ENCODE measurements around the gene NACAD.

Gene NACAD

DNA sequence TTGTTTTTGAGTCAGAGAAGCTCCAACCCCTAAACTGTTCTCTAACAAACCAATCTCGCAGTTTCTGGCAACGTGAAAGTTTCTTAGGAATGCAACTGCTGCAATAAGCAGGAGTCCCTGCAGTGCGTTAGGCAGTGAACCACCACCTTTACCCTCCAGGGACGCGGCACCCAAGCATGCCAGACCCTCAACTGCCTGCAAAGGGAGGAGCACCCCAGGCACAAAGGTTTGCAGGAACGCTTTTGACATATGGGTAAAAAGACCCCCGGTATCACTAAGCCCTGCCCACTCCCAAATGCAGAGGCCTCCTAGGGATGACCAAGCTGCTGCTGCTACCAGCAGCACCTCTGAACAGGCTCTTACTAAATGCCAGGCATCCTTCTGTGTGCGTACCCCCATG lies 18.1 kb upstream of the NACAD start:
- no peak overlapping the region for H3K4me3 ChIP-seq (ENCODE audit: low read depth, low read length)
- TF ChIP-seq CTCF (IDR thresholded peaks at IDR 0.05; ENCODE audit: borderline replicate concordance, insufficient read depth, low read depth, low read length), result no peak

DNA sequence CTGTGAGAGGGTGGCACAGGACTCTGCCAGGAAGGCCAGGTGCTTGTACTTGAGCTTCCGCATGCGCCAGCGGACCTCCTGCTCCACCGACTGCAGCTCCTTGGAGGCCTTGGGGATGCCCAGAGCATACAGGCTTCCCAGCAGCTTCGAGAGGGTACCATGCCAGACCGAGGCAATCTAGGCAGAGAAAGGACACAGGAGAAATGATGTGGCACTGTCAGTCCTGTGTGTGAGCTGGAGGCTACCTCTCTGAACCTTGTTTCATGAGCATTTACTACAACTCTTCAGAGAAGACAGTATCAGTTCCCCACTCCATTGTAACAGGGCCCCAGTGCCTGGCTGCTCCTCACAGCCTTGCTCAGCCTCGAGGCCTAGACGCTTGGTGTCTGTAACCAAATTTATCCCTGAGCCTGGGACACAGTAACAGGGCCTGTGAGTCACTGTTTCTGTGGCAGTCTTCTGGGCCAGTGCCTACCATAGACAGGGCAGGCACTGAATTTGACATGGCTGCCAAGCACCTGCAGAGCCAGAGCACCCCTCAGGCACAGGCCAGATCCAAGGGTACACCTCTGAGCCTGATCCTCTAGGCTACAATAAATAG lies 16.9 kb upstream of the NACAD start:
- H3K4me3 ChIP-seq (ENCODE audit: low read depth, low read length), result no peak overlapping the region
- no peak for TF ChIP-seq CTCF (IDR thresholded peaks at IDR 0.05; ENCODE audit: borderline replicate concordance, insufficient read depth, low read depth, low read length)

GRCh38 chr7:45104844-45105587 lies 16.2 kb upstream of the NACAD start:
- no peak overlapping the region for H3K4me3 ChIP-seq (ENCODE audit: low read depth, low read length)
- no peak for TF ChIP-seq CTCF (IDR thresholded peaks at IDR 0.05; ENCODE audit: borderline replicate concordance, insufficient read depth, low read depth, low read length)

- no peak for TF ChIP-seq CTCF (IDR thresholded peaks at IDR 0.05; ENCODE audit: borderline replicate concordance, insufficient read depth, low read depth, low read length)
- H3K4me3 ChIP-seq (ENCODE audit: low read depth, low read length), result no peak overlapping the region
These were observed 15.4 kb upstream of the NACAD start for GRCh38 chr7:45103958-45104843.

DNA sequence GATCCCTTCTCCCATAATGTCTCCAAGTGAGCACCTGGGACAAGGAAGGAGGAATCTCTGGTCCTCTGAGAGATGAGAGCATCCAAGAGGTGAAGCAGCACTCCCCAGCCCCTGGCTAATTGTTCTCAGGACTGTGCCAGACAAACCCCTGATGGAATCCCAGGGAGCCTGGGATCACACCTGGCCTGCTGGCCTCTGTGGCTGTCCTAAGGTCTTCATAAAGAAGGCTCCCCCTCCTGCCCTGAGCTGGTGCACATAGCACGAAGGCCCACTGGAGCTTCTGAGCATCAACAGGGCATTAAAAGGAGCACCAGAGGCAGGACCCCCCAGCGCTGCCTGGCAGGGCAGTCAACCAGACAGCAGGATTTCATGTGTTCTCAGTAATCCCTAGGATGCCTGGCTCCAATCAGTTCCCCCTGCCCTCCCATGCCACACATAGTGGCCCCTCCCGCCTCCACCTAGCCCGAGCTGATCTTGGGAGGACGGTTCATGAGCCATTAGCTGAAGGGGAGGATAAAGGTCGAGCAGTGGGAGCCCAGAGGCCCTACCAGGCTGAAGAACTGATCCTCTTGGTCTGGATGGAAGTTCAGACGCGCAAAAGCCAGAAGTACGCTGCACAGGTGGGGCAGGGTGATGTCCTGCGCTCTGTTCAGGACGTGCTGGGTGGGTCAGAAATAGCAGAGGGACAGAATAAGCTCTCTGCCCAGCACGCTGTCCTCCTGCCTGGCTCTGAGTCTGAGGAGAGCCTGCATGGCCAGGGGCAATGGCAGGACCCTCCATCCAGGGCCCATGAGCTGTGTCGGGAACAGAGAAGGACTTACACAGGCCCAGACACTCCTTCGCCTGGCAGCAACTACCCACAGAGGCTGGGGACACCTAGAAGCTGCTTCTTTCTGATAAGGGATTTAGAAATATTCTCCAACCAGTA lies 14.3 kb upstream of the NACAD start:
- no peak for TF ChIP-seq CTCF (IDR thresholded peaks at IDR 0.05; ENCODE audit: borderline replicate concordance, insufficient read depth, low read depth, low read length)
- no peak overlapping the region for H3K4me3 ChIP-seq (ENCODE audit: low read depth, low read length)

GRCh38 chr7:45101748-45102147 lies 13.0 kb upstream of the NACAD start:
- no peak for TF ChIP-seq CTCF (IDR thresholded peaks at IDR 0.05; ENCODE audit: borderline replicate concordance, insufficient read depth, low read depth, low read length)
- H3K4me3 ChIP-seq (ENCODE audit: low read depth, low read length), result no peak overlapping the region

Measured in GM12875 (cell line).